Brain microvascular endothelial cell (primary cell): ENCODE measurements around the gene HES6.
A peak's percentile ranks its signal among the peaks of the same experiment; 100 is the strongest.

ENCODE experiments used
- DNase-seq: peaks from one replicate; pipeline ENCODE4 v3.0.0-alpha.2; 2020
- H3K27ac ChIP-seq: fragments of 250-450 bp; sonication (Bioruptor Pico); 2 replicates; pipeline ENCODE4 v1.5.1; 2020; ENCODE audit warnings: mild to moderate bottlenecking, moderate library complexity
- H3K27me3 ChIP-seq: fragments of 250-450 bp; sonication (Bioruptor Pico); replicated peaks from 2 replicates; pipeline ENCODE4 v1.5.1; 2020; ENCODE audit warnings: mild to moderate bottlenecking
- H3K36me3 ChIP-seq: fragments of 250-450 bp; sonication (Bioruptor Pico); replicated peaks from 2 replicates; pipeline ENCODE4 v1.5.1; 2020; ENCODE audit warnings: mild to moderate bottlenecking
- H3K4me3 ChIP-seq: 2 replicates; pipeline ENCODE4 v1.5.1; 2011; ENCODE audit warnings: low read depth, mild to moderate bottlenecking, control low read depth, low read length, moderate library complexity
- CTCF ChIP-seq: IDR thresholded peaks from 2 replicates; pipeline ENCODE4 v1.5.1; 2011; ENCODE audit warnings: low read depth, mild to moderate bottlenecking, moderate library complexity, low read length, control low read depth, inconsistent platforms; ENCODE audit errors: missing control alignments
- in situ Hi-C: cut with HindIII; loops from 2 replicates; pipeline ENCODE4 v1.10.0; 2017; ENCODE audit warnings: low sequenced_read_pairs, low pct_ligation_motif_present

Gene HES6

GRCh38 chr2:238231251-238231793, 8.5 kb downstream of the HES6 start:
- Histone ChIP-seq H3K27me3 (peaks cover 5% of the 10 kb centered on the region), H3K4me3 (peak overlapping the region; percentile 54), H3K27ac (no peak overlapping the region), H3K36me3 (no peaks in the 10 kb centered on the region)
- in situ Hi-C loops = no loop called here
- no peak for TF ChIP-seq CTCF
- DNase-seq = peak; percentile 54

GRCh38 chr2:238230699-238231098, 9.1 kb downstream of the HES6 start:
- Histone ChIP-seq H3K4me3 (no peak overlapping the region), H3K27ac (no peak overlapping the region), H3K36me3 (no peaks in the 10 kb centered on the region), H3K27me3 (peaks cover 5% of the 10 kb centered on the region)
- in situ Hi-C loops = no loop called here
- no peak for DNase-seq
- TF ChIP-seq CTCF = no peak

DNA sequence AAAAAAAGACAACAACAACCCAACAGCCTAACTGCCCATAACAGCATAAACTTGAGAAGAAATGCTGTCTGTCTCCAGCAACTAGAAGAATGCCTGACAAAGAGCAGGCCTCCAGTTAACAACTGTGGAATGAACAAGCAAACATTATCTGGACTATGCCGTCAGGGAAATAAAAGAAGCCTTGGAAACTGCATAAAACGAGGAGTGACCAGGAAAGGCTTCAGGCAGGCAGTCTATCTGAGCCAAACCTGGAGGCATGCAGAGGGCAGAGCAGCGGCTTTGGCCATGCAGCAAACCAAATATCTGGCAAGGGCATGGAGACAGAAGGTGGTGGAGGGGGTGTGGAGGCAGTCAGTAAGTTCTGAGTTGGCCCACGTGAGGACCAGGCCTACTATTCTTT, 11.1 kb downstream of the HES6 start:
- no peak for TF ChIP-seq CTCF
- H3K27ac ChIP-seq = no peak overlapping the region
- in situ Hi-C loops = no loop called here
- no peaks in the 10 kb centered on the region for H3K36me3 ChIP-seq
- no peak for DNase-seq
- H3K4me3 ChIP-seq = no peak overlapping the region
- peaks cover 5% of the 10 kb centered on the region for H3K27me3 ChIP-seq

DNA sequence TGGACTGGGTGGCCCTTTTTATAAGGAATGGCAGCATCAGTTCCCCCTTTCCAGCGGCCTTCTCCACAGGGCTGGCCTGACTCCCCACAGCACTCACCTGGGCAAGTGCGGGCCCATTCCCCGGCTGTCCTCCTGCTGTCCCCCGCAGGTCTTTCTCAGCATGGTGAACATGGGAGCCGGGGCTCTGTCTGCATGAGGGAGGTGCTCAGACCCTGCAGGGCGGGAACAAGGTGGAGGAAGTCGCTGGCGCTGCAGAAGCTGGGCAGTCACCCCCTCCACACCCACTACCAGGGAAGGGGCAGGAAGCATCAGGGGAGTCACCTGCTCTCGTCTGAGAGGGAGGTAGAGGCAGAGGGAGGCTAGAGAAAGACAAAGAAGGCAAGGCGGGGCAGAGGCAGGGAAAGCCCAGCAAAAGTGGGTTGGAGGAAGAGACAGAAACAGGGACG, 12.2 kb downstream of the HES6 start:
- no peak for DNase-seq
- Histone ChIP-seq H3K27me3 (peaks cover 5% of the 10 kb centered on the region), H3K4me3 (no peak overlapping the region), H3K36me3 (no peaks in the 10 kb centered on the region), H3K27ac (no peak overlapping the region)
- TF ChIP-seq CTCF = no peak
- in situ Hi-C loops = no loop called here

DNA sequence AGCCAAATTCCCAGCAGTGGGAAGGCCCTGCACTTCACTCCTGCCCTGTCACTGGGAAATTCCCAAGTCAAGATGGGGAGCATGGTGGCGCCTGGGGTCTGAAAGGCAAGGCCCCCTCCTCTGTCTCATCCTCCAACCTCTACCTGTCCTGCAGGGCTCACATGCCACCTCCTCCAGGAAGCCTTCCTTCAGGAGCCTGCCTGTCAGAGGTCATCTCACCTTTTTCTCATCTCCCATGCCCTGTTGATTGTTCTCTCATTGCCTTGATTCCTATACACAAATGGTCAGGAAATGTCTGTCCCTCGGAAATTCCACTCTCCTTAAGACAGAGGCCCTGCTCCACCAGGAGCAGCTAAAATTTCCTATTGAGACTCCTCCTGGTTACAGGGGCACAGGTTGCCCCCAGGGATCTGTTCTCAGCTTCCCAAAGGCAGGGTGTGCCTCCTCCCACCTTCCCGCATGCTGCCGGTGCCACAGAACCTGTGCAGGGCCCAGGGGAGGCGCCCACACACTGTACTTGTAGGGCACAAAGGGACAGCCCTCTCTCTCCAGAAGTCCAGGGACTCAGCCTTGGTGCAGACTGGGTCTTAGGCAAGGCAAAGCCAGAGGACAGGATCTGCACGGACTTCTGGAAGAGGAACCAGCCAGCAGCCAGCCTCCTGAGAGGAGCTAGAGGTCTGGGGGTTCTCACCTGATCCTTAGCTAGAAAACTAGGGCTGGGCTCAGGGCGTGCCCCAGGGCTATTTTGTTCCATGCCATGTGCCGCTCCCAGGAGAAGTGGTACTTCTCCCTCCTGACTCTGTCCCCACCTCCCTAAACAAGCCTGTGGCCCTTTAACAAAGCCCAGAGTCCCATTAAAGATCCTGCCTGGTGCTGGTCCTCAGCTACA, 12.9 kb downstream of the HES6 start:
- Histone ChIP-seq H3K27me3 (peaks cover 5% of the 10 kb centered on the region), H3K27ac (no peak overlapping the region), H3K4me3 (no peak overlapping the region), H3K36me3 (no peaks in the 10 kb centered on the region)
- no peak for TF ChIP-seq CTCF
- in situ Hi-C loops = no loop called here
- no peak for DNase-seq
